ENCODE data around the gene EEF1AKMT4.

The EEF1AKMT4 gene

GRCh38 chr3:184275961-184276910 is 26.8 kb downstream of the EEF1AKMT4 start, which contains the start of gene ECE2:
ECE2 (plus strand) TSS chr3:184276022; CDS start chr3:184276154, 132 bp downstream.
- H3K27ac ChIP-seq (ENCODE audit: low read depth, low read length), result no peak within 1 kb of the TSS
- no peaks in the 10 kb centered on the region for H3K4me1 ChIP-seq (ENCODE audit: control insufficient read depth, insufficient read depth, low read length)
- H3K27me3 ChIP-seq (ENCODE audit: control insufficient read depth, insufficient read depth, low read length), result peaks cover 15% of the 10 kb centered on the region
- no peak within 1 kb of the TSS for H3K9ac ChIP-seq (ENCODE audit: low read length)
- H3K4me3 ChIP-seq (ENCODE audit: low read length), result no peak within 1 kb of the TSS
- H3K36me3 ChIP-seq (ENCODE audit: control insufficient read depth, insufficient read depth, low read length), result no peaks in the 10 kb centered on the region

GRCh38 chr3:184277366-184277765 is 27.9 kb downstream of the EEF1AKMT4 start:
- no peaks in the 10 kb centered on the region for H3K36me3 ChIP-seq (ENCODE audit: control insufficient read depth, insufficient read depth, low read length)
- H3K4me3 ChIP-seq (ENCODE audit: low read length), result no peak overlapping the region
- H3K27me3 ChIP-seq (ENCODE audit: control insufficient read depth, insufficient read depth, low read length), result peaks cover 15% of the 10 kb centered on the region
- H3K9ac ChIP-seq (ENCODE audit: low read length), result no peak overlapping the region
- H3K4me1 ChIP-seq (ENCODE audit: control insufficient read depth, insufficient read depth, low read length), result no peaks in the 10 kb centered on the region
- H3K27ac ChIP-seq (ENCODE audit: low read depth, low read length), result no peak overlapping the region

GRCh38 chr3:184282941-184283340 is 33.5 kb downstream of the EEF1AKMT4 start:
- Histone ChIP-seq H3K36me3 (ENCODE audit: control insufficient read depth, insufficient read depth, low read length) (no peaks in the 10 kb centered on the region), H3K9ac (ENCODE audit: low read length) (no peak overlapping the region), H3K4me3 (ENCODE audit: low read length) (no peak overlapping the region), H3K27me3 (ENCODE audit: control insufficient read depth, insufficient read depth, low read length) (no peaks in the 10 kb centered on the region), H3K4me1 (ENCODE audit: control insufficient read depth, insufficient read depth, low read length) (no peaks in the 10 kb centered on the region), H3K27ac (ENCODE audit: low read depth, low read length) (no peak overlapping the region)

GRCh38 chr3:184283681-184284080 is 34.2 kb downstream of the EEF1AKMT4 start:
- H3K9ac ChIP-seq (ENCODE audit: low read length), result no peak overlapping the region
- H3K27ac ChIP-seq (ENCODE audit: low read depth, low read length), result no peak overlapping the region
- no peak overlapping the region for H3K4me3 ChIP-seq (ENCODE audit: low read length)
- no peaks in the 10 kb centered on the region for H3K36me3 ChIP-seq (ENCODE audit: control insufficient read depth, insufficient read depth, low read length)
- H3K4me1 ChIP-seq (ENCODE audit: control insufficient read depth, insufficient read depth, low read length), result no peaks in the 10 kb centered on the region
- H3K27me3 ChIP-seq (ENCODE audit: control insufficient read depth, insufficient read depth, low read length), result no peaks in the 10 kb centered on the region

- Histone ChIP-seq H3K9ac (ENCODE audit: low read length) (no peak overlapping the region), H3K4me3 (ENCODE audit: low read length) (no peak overlapping the region), H3K36me3 (ENCODE audit: control insufficient read depth, insufficient read depth, low read length) (no peaks in the 10 kb centered on the region), H3K27ac (ENCODE audit: low read depth, low read length) (no peak overlapping the region), H3K27me3 (ENCODE audit: control insufficient read depth, insufficient read depth, low read length) (no peaks in the 10 kb centered on the region), H3K4me1 (ENCODE audit: control insufficient read depth, insufficient read depth, low read length) (no peaks in the 10 kb centered on the region)
Observed at GRCh38 chr3:184284696-184285095, 35.2 kb downstream of the EEF1AKMT4 start.

GRCh38 chr3:184289426-184289938 is 40.0 kb downstream of the EEF1AKMT4 start:
- no peaks in the 10 kb centered on the region for H3K27me3 ChIP-seq (ENCODE audit: control insufficient read depth, insufficient read depth, low read length)
- H3K36me3 ChIP-seq (ENCODE audit: control insufficient read depth, insufficient read depth, low read length), result no peaks in the 10 kb centered on the region
- H3K9ac ChIP-seq (ENCODE audit: low read length), result no peak overlapping the region
- H3K4me1 ChIP-seq (ENCODE audit: control insufficient read depth, insufficient read depth, low read length), result no peaks in the 10 kb centered on the region
- no peak overlapping the region for H3K27ac ChIP-seq (ENCODE audit: low read depth, low read length)
- H3K4me3 ChIP-seq (ENCODE audit: low read length), result no peak overlapping the region

- Histone ChIP-seq H3K27ac (ENCODE audit: low read depth, low read length) (no peak overlapping the region), H3K27me3 (ENCODE audit: control insufficient read depth, insufficient read depth, low read length) (no peaks in the 10 kb centered on the region), H3K4me1 (ENCODE audit: control insufficient read depth, insufficient read depth, low read length) (no peaks in the 10 kb centered on the region), H3K4me3 (ENCODE audit: low read length) (no peak overlapping the region), H3K36me3 (ENCODE audit: control insufficient read depth, insufficient read depth, low read length) (no peaks in the 10 kb centered on the region), H3K9ac (ENCODE audit: low read length) (no peak overlapping the region)
Observed at GRCh38 chr3:184290331-184290730, 40.9 kb downstream of the EEF1AKMT4 start.

- H3K36me3 ChIP-seq (ENCODE audit: control insufficient read depth, insufficient read depth, low read length), result no peaks in the 10 kb centered on the region
- H3K4me1 ChIP-seq (ENCODE audit: control insufficient read depth, insufficient read depth, low read length), result no peaks in the 10 kb centered on the region
- H3K9ac ChIP-seq (ENCODE audit: low read length), result no peak overlapping the region
- no peak overlapping the region for H3K4me3 ChIP-seq (ENCODE audit: low read length)
- H3K27ac ChIP-seq (ENCODE audit: low read depth, low read length), result no peak overlapping the region
- H3K27me3 ChIP-seq (ENCODE audit: control insufficient read depth, insufficient read depth, low read length), result no peaks in the 10 kb centered on the region
Observed at GRCh38 chr3:184291044-184291737, 41.7 kb downstream of the EEF1AKMT4 start.

- H3K4me3 ChIP-seq (ENCODE audit: low read length), result no peak overlapping the region
- H3K4me1 ChIP-seq (ENCODE audit: control insufficient read depth, insufficient read depth, low read length), result no peaks in the 10 kb centered on the region
- no peak overlapping the region for H3K27ac ChIP-seq (ENCODE audit: low read depth, low read length)
Observed at GRCh38 chr3:184291738-184292445, 42.4 kb downstream of the EEF1AKMT4 start.

GRCh38 chr3:184295771-184296170 is 46.3 kb downstream of the EEF1AKMT4 start:
- Histone ChIP-seq H3K9ac (ENCODE audit: low read length) (no peak overlapping the region), H3K36me3 (ENCODE audit: control insufficient read depth, insufficient read depth, low read length) (peaks cover 6% of the 10 kb centered on the region), H3K4me3 (ENCODE audit: low read length) (no peak overlapping the region), H3K27me3 (ENCODE audit: control insufficient read depth, insufficient read depth, low read length) (no peaks in the 10 kb centered on the region), H3K27ac (ENCODE audit: low read depth, low read length) (no peak overlapping the region), H3K4me1 (ENCODE audit: control insufficient read depth, insufficient read depth, low read length) (peaks cover 10% of the 10 kb centered on the region)

More at GRCh38 chr3:184291738-184292445, 42.4 kb downstream of the EEF1AKMT4 start:
- Histone ChIP-seq H3K36me3 (ENCODE audit: control insufficient read depth, insufficient read depth, low read length) (no peaks in the 10 kb centered on the region), H3K27me3 (ENCODE audit: control insufficient read depth, insufficient read depth, low read length) (no peaks in the 10 kb centered on the region), H3K9ac (ENCODE audit: low read length) (no peak overlapping the region)

- Histone ChIP-seq H3K36me3 (ENCODE audit: control insufficient read depth, insufficient read depth, low read length) (peaks cover 12% of the 10 kb centered on the region), H3K9ac (ENCODE audit: low read length) (no peak overlapping the region), H3K4me1 (ENCODE audit: control insufficient read depth, insufficient read depth, low read length) (peaks cover 10% of the 10 kb centered on the region), H3K27ac (ENCODE audit: low read depth, low read length) (no peak overlapping the region), H3K27me3 (ENCODE audit: control insufficient read depth, insufficient read depth, low read length) (no peaks in the 10 kb centered on the region), H3K4me3 (ENCODE audit: low read length) (no peak overlapping the region)
Observed at GRCh38 chr3:184296616-184297015, 47.1 kb downstream of the EEF1AKMT4 start.
